IMR-90 (cell line): Measurements from ENCODE around the gene FLCN. TPM values are rescaled to one million over a fixed set of nuclear protein-coding genes. Genes with fewer than 3 reads are reported as not detected.

Experiments
- ATAC-seq: fragments of 200-7000 bp; cut with Tn5 transposase; 2 replicates; pipeline ENCODE4 v1.9.1; 2020; ENCODE audit warnings: low read depth, mild to moderate bottlenecking, moderate library complexity
- BruUV-seq: library from RNA; stranded (reverse); fragments of 400-500 nt; replicated peaks from 2 replicates; lab custom pipeline; 2021; lab: Mats Ljungman, UMichigan
- CTCF ChIA-PET: fragments of 300-600 bp; formaldehyde crosslinking; extraction: SDS; loops from one replicate; lab custom pipeline; 2021; ENCODE audit warnings: antibody characterized with exemption; lab: Yijun Ruan, JAX
- POLR2A ChIA-PET: fragments of 300-600 bp; sonication (Branson Sonifier 250); formaldehyde crosslinking; loops from one replicate; lab custom pipeline; 2022; ENCODE audit warnings: antibody characterized with exemption; ENCODE audit not compliant: unreplicated experiment; lab: Charles Lee
- DNase-seq: peaks from one replicate; pipeline ENCODE4 v3.0.0; 2013
- H2AFZ ChIP-seq: replicated peaks from 2 replicates; pipeline ENCODE3; 2013; ENCODE audit warnings: low read length, mild to moderate bottlenecking; ENCODE audit not compliant: poor library complexity
- H2AK5ac ChIP-seq: 2 replicates; pipeline ENCODE4 v1.6.1; 2013; ENCODE audit warnings: low read depth, low read length, inconsistent platforms
- H2AK9ac ChIP-seq: replicated peaks from 2 replicates; pipeline ENCODE3; 2013; ENCODE audit warnings: mild to moderate bottlenecking, low read depth, low read length, moderate library complexity; ENCODE audit not compliant: poor library complexity
- H2BK120ac ChIP-seq: 2 replicates; pipeline ENCODE4 v1.6.1; 2013; ENCODE audit warnings: low read depth, low read length, inconsistent platforms
- H2BK15ac ChIP-seq: 3 replicates; pipeline ENCODE4 v1.6.1; 2013; ENCODE audit warnings: low read depth, low read length, inconsistent platforms
- H2BK20ac ChIP-seq: 2 replicates; pipeline ENCODE4 v1.6.1; 2013; ENCODE audit warnings: low read depth, mild to moderate bottlenecking, inconsistent platforms, low read length, moderate library complexity
- H2BK5ac ChIP-seq: 2 replicates; pipeline ENCODE4 v1.6.1; 2013; ENCODE audit warnings: mild to moderate bottlenecking, low read depth, low read length, inconsistent platforms; ENCODE audit not compliant: poor library complexity, severe bottlenecking
- H3K14ac ChIP-seq: replicated peaks from 2 replicates; pipeline ENCODE4 v1.6.1; 2013; ENCODE audit warnings: low read depth, low read length, inconsistent platforms
- H3K18ac ChIP-seq: 2 replicates; pipeline ENCODE4 v1.6.1; 2013; ENCODE audit warnings: low read depth, low read length, control low read depth
- H3K23ac ChIP-seq: 2 replicates; pipeline ENCODE4 v1.6.1; 2013; ENCODE audit warnings: low read depth, low read length, inconsistent platforms
- H3K27ac ChIP-seq: 2 replicates; pipeline ENCODE4 v1.5.1; 2013; ENCODE audit warnings: mild to moderate bottlenecking, control low read depth, low read length; ENCODE audit not compliant: insufficient read depth
- H3K27me3 ChIP-seq: 2 replicates; pipeline ENCODE4 v1.6.1; 2013; ENCODE audit warnings: low read length; ENCODE audit not compliant: control insufficient read depth, insufficient read depth
- H3K36me3 ChIP-seq: 2 replicates; pipeline ENCODE4 v1.6.1; 2013; ENCODE audit warnings: low read length, mixed read lengths; ENCODE audit not compliant: control insufficient read depth, insufficient read depth
- H3K4ac ChIP-seq: 2 replicates; pipeline ENCODE4 v1.6.1; 2013; ENCODE audit warnings: low read depth, low read length, inconsistent platforms
- H3K4me1 ChIP-seq: 2 replicates; pipeline ENCODE4 v1.6.1; 2013; ENCODE audit warnings: low read length, mixed read lengths; ENCODE audit not compliant: control insufficient read depth, insufficient read depth
- H3K4me2 ChIP-seq: 2 replicates; pipeline ENCODE4 v1.6.1; 2013; ENCODE audit warnings: low read depth, mild to moderate bottlenecking, control low read depth, low read length, moderate library complexity
- H3K4me3 ChIP-seq: 2 replicates; pipeline ENCODE4 v1.5.1; 2013; ENCODE audit warnings: low read depth, mild to moderate bottlenecking, control low read depth, low read length, moderate library complexity; ENCODE audit not compliant: insufficient read depth
- H3K56ac ChIP-seq: 2 replicates; pipeline ENCODE4 v1.6.1; 2013; ENCODE audit warnings: low read length, inconsistent platforms; ENCODE audit not compliant: insufficient read depth; ENCODE audit errors: extremely low read depth
- H3K79me1 ChIP-seq, 2 experiments: 2 replicates each; pipeline ENCODE4 v1.6.1; 2013; ENCODE audit warnings: low read length in 2 of 2, inconsistent platforms in 1 of 2, low read depth in 1 of 2
- H3K9ac ChIP-seq: 2 replicates; pipeline ENCODE4 v1.6.1; 2013; ENCODE audit warnings: low read depth, low read length, control low read depth
- H3K9me1 ChIP-seq: 2 replicates; pipeline ENCODE4 v1.6.1; 2013; ENCODE audit warnings: low read length, inconsistent platforms; ENCODE audit not compliant: insufficient read depth
- H3K9me3 ChIP-seq: 2 replicates; pipeline ENCODE4 v1.6.1; 2013; ENCODE audit warnings: low read length; ENCODE audit not compliant: control insufficient read depth, insufficient read depth
- H4K20me1 ChIP-seq: 2 replicates; pipeline ENCODE4 v1.6.1; 2013; ENCODE audit warnings: low read length, inconsistent platforms; ENCODE audit not compliant: insufficient read depth
- H4K5ac ChIP-seq: 2 replicates; pipeline ENCODE4 v1.6.1; 2013; ENCODE audit warnings: mild to moderate bottlenecking, low read depth, low read length, control low read depth
- H4K8ac ChIP-seq, 2 experiments: 2 replicates each; pipeline ENCODE4 v1.6.1; 2013; ENCODE audit warnings: low read depth in 2 of 2, low read length in 2 of 2, control low read depth in 1 of 2, inconsistent platforms in 1 of 2
- H4K91ac ChIP-seq: 2 replicates; pipeline ENCODE4 v1.6.1; 2013; ENCODE audit warnings: low read depth, low read length, inconsistent platforms; ENCODE audit not compliant: insufficient read depth
- BHLHE40 ChIP-seq: fragments of 150-350 bp; IDR thresholded peaks from 2 replicates; pipeline ENCODE4 v1.6.1; 2016; ENCODE audit warnings: mild to moderate bottlenecking, low read depth, low read length
- CEBPB ChIP-seq: IDR thresholded peaks from 2 replicates; pipeline ENCODE4 v1.6.1; 2012; ENCODE audit warnings: low read depth, low read length, improper control_type of control experiment
- CTCF ChIP-seq: conservative IDR thresholded peaks from 2 replicates; pipeline ENCODE4 v1.5.1; 2012; ENCODE audit warnings: mild to moderate bottlenecking, low read depth, low read length, improper control_type of control experiment
- ELK1 ChIP-seq: fragments of 150-350 bp; IDR thresholded peaks from 2 replicates; pipeline ENCODE4 v1.6.1; 2016; ENCODE audit warnings: low read depth, mild to moderate bottlenecking, low read length, moderate library complexity, borderline replicate concordance
- FOS ChIP-seq: fragments of 150-350 bp; IDR thresholded peaks from 2 replicates; pipeline ENCODE4 v1.6.1; 2016; ENCODE audit warnings: low read depth, low read length
- MAZ ChIP-seq: IDR thresholded peaks from 2 replicates; pipeline ENCODE4 v1.6.1; 2012; ENCODE audit warnings: low read depth, mild to moderate bottlenecking, low read length, improper control_type of control experiment, moderate library complexity, borderline replicate concordance
- RAD21 ChIP-seq: IDR thresholded peaks from 2 replicates; pipeline ENCODE4 v1.6.1; 2012; ENCODE audit warnings: low read length, improper control_type of control experiment
- RCOR1 ChIP-seq: IDR thresholded peaks from 2 replicates; pipeline ENCODE4 v1.6.1; 2012; ENCODE audit warnings: mild to moderate bottlenecking, low read length, improper control_type of control experiment; ENCODE audit not compliant: insufficient replicate concordance
- RFX5 ChIP-seq: IDR thresholded peaks from 2 replicates; pipeline ENCODE4 v1.8.0; 2012; ENCODE audit warnings: low read depth, mild to moderate bottlenecking, low read length, moderate library complexity
- WGBS, 2 experiments: methylation state at CpG; one replicate each; pipeline versions ENCODE4 v1.1.5 to v1.1.7; 2013; ENCODE audit warnings: missing lambda C conversion rate in 2 of 2; ENCODE audit not compliant: insufficient read length in 1 of 2; ENCODE audit errors: extremely low coverage in 2 of 2; 5-methylcytosine and 5-hydroxymethylcytosine counted together
- dilution Hi-C: fragments of 300-500 bp; cut with HindIII; formaldehyde crosslinking; loops from one replicate; pipeline ENCODE4 v1.14.3; 2018; ENCODE audit warnings: low sequenced_read_pairs; ENCODE audit not compliant: unreplicated experiment
- in situ Hi-C: fragments of 300-500 bp; cut with MboI; formaldehyde crosslinking; loops from 3 replicates; pipeline ENCODE4 v1.14.3; 2019; ENCODE audit warnings: low sequenced_read_pairs, inconsistent platforms, mixed read lengths
- intact Hi-C: fragments of 100-400 bp; cut with micrococcal nuclease; formaldehyde crosslinking; loops from 2 replicates; pipeline ENCODE4 v1.10.0; 2022
- polyA plus RNA-seq, 3 experiments: library from polyadenylated mRNA; depleted of rRNA; stranded (reverse); fragments of >200 nt; gene quantifications; 2 replicates each; pipeline ENCODE4 v1.2.3, GENCODE V29; 2012; ENCODE audit warnings: low replicate concordance in 1 of 3
- total RNA-seq: library from RNA; depleted of rRNA; stranded (reverse); fragments of >200 nt; gene quantifications from 2 replicates; pipeline ENCODE4 v1.2.3, GENCODE V29; 2012

Gene FLCN
- total and polyA plus RNA-seq, 2 of the 4 experiments (the other 2 are of a cell fraction): 16.8 to 24.8 TPM

GRCh38 chr17:17226451-17227265 lies 10.3 kb downstream of the FLCN start:
- Histone ChIP-seq H3K14ac (no peak overlapping the region), H3K79me1 (peaks cover 4 to 55% of the 10 kb centered on the region in 2 experiments; a peak in 3 of 4 replicates), H2BK5ac (no peak overlapping the region), H2AK5ac (no peak overlapping the region), H3K56ac (no peak overlapping the region), H3K9me1 (0 out of 2 replicates have a peak, but pooled peaks cover 3% of the 10 kb centered on the region), H2BK120ac (no peak overlapping the region), H3K9me3 (no peaks in the 10 kb centered on the region), H3K4me3 (no peak overlapping the region), H2AFZ (no peak overlapping the region), H4K91ac (no peak overlapping the region), H3K4me2 (no peak overlapping the region), H3K36me3 (peaks cover 86% of the 10 kb centered on the region), H3K23ac (no peak overlapping the region), H2BK20ac (no peak overlapping the region), H4K20me1 (peaks cover 31% of the 10 kb centered on the region), H2AK9ac (no peak overlapping the region), H3K9ac (no peak overlapping the region), H3K27ac (no peak overlapping the region), H3K27me3 (no peaks in the 10 kb centered on the region), H3K18ac (no peak overlapping the region), H3K4me1 (no peaks in the 10 kb centered on the region), H4K8ac (no peak overlapping the region), H3K4ac (no peak overlapping the region), H4K5ac (no peak overlapping the region), H2BK15ac (no peak overlapping the region)
- WGBS, 2 experiments: 94% methylated on average over 9 of the region's 16 CpGs; no CpG with 5 or more reads in 1 of the 2 experiments
- dilution Hi-C loops (no loop called here), in situ Hi-C loops (no loop called here), intact Hi-C loops (no loop called here)
- no peak for ATAC-seq
- ChIA-PET POLR2A (no interaction called here), CTCF (no interaction called here)
- DNase-seq: no peak
- BruUV-seq: no TSS peak
- TF ChIP-seq FOS (no peak), RFX5 (no peak), RCOR1 (no peak), MAZ (no peak), ELK1 (no peak), CTCF (no peak), CEBPB (no peak), RAD21 (no peak), BHLHE40 (no peak)
